ENCODE results near the gene UPK3B. TPM values are rescaled to one million over a fixed set of nuclear protein-coding genes. Genes with fewer than 3 reads are reported as not detected.

The UPK3B gene
- 0.72 and 1.7 TPM in 2 replicates for total RNA-seq

GRCh38 chr7:76509931-76510877 lies at the start of gene UPK3B:
UPK3B (plus strand) TSS chr7:76510552; CDS start chr7:76510653, 101 bp downstream.

DNA sequence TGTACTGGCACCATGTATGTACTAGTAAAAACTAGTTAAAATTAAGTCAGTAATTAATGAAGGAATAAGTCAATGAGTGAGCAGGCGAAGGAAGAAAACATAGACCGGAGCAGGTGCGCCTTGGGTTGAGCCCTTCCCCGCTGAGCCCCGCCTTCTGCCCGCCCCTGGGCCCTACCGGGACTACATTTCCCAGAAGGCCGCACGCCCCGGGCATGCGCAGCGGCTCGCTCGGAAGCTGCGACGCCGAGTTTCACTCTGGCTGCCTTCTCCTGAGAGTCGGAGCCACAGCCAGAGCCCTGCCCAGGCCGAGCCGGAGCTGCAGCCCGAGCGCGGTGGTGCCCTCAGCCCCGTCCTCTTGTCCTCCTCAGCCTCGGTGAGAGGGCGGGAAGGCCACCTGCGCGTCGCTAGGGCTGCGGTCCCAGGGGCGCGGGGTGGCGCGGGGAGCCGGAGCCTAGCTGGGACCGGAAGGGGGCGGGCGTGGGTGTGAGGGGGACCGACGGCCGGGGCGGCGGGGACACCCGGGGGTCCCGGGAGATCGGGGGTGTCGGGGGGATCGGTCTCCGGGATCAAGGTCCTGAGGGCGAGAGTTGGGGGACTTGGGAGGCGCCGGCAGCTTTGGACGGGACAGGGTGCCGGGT lies 48.8 kb upstream of the UPK3B start, which contains the start of gene DTX2:
TSS of gene DTX2 (plus strand) at position 246 of the 638 bp plus-strand sequence. CDS start 18,801 bp downstream, outside the sequence.

DNA sequence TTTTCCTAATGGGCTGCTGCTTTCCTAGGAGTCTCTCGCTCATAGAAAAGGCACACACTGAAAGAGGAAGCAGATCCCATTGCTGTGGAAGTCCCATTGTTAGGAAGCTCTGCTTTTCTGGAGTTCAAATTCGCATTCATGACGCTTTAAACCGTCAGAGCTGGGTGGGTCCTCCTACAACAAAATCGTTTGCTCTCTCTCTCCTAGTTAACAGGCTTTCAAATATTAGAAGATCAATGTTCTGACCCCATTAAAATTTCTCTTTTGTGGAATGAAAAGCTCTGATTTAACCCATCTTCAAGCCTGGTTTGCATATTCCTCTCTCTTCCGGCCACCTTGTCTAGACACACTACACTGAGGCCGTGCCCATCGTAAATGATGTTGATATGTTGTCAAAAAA lies 32.8 kb downstream of the UPK3B start, which contains the start of gene SPDYE16:
TSS of gene SPDYE16 (minus strand) at position 101 of the 400 bp plus-strand sequence. CDS start 1,838 bp downstream, outside the sequence.

Other genes starting within 250 kb of the UPK3B start
- 127 and 153 TPM in 2 replicates for gene HSPB1, start 207.9 kb upstream of the UPK3B start, total RNA-seq
- 96.1 and 114 TPM in 2 replicates for gene YWHAG, start 151.6 kb upstream of the UPK3B start, total RNA-seq
- 0.64 and 5.3 TPM in 2 replicates for gene SSC4D, start 100.9 kb upstream of the UPK3B start, total RNA-seq
- gene ZP3, start 85.6 kb upstream of the UPK3B start, total RNA-seq, result 41.7 and 43.9 TPM in 2 replicates
- gene DTX2, start 48.8 kb upstream of the UPK3B start, total RNA-seq, result 16.0 and 32.8 TPM in 2 replicates
- not detected in 2 replicates for gene SPDYE16, start 32.7 kb downstream of the UPK3B start, total RNA-seq
- gene POMZP3, start 116.7 kb downstream of the UPK3B start, total RNA-seq, result 3.1 and 3.6 TPM in 2 replicates

Data from tracheal epithelial cell (primary cell).